IPS-NIHi7 (cell line): ENCODE data around the gene LARGE1.
"Not testable (repeated sequence)": the region's sequence is repeated elsewhere in the genome, so short reads cannot be mapped to it uniquely, and the experiment has no call there.

Source experiments
- DNase-seq: peaks from one replicate; pipeline ENCODE4 v3.0.0; 2012; ENCODE audit warnings: mixed read lengths; ENCODE audit errors: extremely low spot score

Gene LARGE1

DNA sequence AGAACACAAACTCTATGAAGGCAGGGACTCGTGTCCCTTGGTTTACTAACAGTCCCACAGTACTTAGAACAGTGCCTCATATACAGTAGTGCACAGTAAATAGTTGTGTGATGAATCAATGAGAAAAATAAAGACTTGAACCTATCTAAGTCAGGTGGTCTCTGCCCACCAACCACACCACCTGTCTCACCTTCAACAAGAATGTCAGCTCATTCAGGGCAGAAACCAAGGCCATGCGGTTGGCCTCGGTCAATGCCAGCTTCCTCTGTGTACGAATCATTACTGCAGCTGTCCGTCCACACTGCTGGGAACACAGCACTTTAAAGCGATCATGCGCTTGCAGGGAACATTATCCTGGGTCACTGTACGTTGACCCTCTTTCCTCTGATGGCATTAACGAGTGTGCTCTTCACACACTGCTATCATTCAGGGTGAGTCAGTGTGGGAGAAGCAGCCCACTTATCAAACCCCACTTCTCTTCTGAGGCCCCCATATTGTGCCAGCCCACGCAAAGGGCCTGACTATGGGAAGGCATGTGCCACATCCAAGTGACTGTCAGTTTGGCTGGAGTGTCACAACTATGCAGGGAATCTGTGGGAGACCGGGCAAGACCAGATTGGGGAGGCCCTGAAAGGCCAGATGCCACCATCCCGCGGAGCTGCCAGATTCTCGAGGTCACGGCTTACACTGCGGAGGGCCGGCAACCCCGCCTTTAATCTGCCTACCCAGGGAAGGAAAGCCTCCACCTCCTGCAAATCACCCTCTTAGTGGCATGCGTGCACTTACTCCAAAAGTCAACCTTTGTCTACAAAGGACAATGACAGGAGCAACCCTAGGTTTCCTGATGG, 36.1 kb downstream of the LARGE1 start:
- DNase-seq, result no peak

DNA sequence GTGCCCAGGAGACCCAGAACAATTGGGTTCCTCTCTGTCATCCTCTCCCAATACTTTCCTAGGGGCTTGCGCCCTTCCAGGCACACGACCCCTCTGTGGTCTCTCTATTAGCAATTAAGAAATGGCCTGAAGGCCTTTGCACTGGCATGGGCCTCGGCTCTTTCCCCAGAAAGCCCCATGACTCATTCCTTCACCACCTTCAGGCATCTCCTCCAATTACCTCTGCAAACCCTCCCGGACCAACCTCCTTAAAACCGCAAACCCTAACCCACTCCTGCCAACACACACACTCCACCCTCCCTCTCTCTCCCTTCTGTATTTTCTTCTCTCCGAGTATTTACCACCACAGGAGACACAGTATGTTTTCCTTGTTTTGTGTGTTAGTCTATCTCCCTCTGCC, 36.7 kb downstream of the LARGE1 start:
- no peak for DNase-seq

DNA sequence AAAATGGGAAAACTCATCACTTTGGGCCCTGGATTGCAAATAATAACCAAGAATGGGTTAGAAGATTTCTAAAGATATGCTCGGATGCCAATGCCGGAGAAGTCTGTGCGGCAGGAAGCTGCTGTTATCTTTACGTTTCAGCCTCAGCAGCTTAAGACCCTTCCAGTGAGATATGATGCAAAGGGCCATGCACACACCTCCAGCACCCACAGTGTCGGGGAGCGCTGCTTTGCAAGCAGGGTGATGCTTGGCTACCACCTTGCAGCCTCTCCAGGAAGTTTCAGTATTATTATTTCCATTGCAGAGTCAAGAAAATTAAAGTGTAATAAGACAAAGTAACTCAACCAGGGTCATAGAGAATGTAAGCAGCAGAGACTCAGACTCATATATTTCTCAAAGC, 37.3 kb downstream of the LARGE1 start:
- DNase-seq, result no peak

DNA sequence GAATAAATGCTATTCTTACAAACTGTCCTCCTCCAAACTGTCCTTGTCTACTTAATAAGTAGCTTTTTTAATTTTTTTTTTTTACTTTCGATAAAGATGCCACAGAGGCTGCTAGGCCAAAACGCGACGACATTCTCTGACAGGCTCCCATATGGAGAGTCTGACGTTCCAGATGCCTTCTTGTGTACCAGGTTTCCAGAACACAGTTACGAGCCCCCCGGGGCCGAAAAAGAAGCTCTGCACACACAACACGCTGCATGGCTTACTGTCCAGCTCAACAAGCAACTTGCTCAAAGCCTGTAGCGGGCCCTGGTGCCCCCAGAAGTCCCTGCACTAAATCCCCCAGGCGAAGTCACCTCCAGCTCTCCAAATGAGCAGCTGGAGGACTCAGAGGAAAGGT, 39.3 kb downstream of the LARGE1 start:
- DNase-seq, result no peak

DNA sequence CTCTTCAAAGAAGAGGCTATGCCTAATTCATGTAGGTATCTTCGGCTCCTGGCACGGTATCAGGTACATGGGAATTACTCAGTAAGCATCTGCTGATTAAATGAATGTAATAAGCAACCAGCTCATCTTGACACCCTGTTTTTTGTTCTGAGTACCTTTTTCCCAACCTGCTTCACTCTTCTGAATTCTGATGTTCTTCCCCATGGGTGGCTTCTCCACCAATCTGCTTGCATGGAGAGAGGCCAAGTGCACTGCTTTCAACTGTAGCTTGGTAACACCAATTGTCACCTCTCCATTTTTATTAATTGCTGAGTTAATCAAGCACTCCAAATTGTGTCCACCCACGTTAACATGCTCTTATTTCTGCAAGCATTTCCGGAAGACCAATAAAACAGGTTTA, 40.5 kb downstream of the LARGE1 start:
- no peak for DNase-seq

DNA sequence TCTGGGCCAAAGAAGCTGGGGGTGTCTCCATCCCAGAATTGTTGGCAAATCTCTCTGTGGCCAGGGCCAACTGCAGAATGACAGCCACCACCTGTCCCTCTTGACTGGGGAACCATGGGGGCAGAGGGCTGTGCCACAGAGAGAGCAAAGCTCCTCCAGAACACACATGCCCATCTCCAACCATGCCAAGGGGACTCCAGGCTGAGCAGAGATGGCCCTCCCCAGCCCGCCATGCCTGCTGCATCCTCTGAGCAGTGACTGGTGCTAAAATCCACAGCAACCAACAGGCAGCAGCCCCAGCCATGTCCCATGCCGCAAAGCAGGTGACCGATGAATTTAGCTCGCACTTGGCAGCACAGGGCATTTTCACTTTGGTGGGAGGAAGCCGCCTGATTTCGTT, 45.0 kb downstream of the LARGE1 start:
- no peak for DNase-seq

DNA sequence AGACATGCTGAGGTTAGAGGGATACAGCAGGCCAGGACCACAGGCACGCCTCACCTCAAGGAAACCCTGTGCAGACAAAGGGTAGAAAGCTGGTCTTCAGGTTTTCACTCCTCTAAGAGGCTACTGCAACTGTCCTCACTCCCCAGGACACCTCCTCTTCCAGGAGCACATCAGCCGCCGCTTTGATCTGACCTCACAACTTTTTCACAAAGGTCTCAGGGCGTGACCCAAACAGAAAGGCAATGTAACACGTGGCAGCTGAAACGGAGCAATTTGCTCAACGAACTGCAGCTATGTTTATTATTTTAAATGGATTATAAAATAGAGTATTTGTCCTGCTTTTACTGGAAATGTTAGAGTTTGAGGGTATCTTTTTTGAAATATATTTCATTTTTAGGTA, 46.1 kb downstream of the LARGE1 start:
- no peak for DNase-seq

DNA sequence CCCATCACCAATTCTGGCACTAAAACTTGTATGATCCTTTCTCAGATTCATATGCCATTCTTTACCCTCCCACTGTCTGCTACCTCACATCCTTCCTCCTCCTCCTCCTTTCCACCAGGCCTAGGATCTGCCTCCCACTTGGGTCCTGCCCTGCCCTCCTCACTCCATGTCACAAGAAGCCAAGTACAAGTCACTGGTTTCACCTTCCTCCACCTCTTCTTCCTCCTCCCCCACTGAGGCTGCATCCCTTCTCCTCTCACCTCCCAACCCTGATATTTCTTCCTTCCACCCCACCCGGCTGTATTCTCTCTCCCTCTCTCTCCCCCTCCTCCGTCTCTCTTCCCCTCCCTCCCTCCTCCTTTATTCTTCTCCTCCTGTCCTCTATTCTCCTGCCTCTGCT, 46.6 kb downstream of the LARGE1 start:
- no peak for DNase-seq

DNA sequence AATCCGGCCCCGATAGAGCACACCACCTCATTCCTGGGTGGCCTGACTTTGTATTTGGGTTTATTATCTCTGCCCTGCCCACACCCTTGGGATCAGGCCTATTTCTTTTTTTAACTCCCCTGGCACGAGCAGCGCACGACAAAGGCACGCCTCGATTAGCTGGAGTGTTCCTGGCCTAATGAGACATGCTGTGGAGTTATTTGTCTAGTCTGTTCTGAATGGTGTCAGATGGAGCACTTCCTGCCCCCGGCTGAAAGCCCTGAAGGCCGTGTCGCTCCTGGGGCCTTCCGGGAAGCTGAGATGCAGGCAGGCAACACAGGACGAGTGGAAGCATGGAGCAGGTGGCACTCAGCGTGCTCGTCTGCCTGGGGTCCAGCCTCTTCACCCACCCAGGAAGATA, 47.1 kb downstream of the LARGE1 start:
- DNase-seq, result no peak

DNA sequence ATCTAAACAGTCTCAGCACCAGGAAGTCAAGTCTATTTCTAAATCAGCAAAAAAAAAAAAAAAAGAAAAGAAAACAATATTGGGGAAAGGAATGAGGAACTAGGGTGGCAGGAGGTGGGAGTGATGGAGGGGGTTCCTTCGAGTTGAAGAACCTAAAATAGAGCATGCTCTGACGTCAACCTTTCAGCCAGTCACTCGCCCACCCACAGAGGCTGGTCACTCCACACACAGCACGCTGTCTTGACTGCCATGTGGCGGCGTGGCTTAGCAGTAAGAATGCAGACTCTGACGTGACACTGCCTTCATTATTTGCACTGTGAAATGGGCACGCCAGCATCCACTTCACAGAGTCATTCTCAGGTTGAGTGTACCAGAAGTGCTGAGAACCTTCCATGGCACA, 48.3 kb downstream of the LARGE1 start:
- no peak for DNase-seq

DNA sequence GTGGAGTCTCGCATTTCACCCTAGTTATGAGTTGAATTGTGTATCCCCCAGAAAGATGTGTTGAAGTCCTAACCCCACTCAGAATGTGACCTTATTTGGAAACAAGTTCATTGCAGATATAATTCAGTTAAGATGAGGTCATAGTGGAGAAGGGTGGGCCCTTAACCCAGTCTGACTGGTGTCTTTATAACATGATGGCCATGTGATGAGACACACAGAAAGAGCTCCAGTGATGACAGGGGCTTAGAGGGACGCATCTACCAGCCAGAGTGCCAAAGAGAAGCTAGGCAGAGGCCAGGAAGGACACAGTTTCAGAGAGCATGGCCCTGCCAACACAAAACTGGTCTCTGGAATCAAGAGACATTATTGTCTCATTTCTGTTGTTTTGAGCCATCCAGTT, 50.3 kb downstream of the LARGE1 start:
- no peak for DNase-seq

DNA sequence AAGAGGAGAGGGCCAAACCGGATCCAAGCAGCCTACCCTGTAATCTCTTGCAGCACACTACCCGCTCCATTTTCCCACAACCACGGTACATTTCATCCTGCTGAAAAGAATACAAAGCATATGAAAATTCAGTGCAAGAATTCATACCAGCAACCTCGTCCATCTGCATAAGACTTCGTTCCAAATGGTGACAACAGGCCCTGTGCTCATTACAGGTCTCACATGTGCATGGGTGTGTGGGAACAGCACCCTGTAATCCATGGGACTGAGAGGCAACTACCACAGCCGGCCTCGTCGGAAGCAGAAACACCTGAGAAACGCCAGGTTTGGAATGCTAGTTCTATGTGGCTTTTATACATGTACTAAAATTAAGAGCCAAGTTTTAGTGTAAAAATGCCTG, 52.3 kb downstream of the LARGE1 start:
- no peak for DNase-seq

DNA sequence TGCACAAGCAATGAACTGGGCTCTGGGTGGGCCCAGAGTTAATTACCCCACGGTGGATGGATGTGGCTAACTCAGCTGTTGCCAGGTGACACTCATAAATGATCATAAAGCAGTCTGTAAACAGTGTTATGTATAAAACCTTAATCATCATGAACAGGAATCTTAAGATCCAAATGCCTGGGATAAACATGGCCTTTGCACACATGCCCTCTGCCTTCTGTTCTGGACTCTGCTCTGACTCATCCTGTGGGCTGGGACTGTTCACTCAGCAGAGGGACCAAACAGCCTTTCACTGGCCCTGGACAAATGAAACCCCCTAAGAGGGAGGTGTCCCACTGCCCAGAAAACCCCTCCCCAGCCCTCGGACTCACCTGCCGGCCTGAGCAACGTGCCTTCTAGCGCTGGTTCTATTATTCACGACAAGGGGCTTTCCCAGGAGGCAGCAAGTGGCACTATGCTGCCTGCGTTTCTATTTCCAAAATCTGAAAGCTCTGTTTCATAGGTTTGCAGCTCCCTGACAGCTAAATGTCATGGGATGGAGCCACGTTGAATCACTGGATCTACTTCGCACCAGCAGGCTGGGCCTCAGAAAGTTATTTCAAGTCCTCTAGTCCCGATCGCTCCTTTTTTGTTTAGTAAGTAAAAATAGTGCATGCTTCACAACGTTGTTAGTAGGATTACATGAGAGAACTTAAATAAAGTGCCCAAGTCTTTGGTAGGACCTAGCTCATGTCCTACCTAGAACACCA, 53.0 kb downstream of the LARGE1 start:
- no peak for DNase-seq

DNA sequence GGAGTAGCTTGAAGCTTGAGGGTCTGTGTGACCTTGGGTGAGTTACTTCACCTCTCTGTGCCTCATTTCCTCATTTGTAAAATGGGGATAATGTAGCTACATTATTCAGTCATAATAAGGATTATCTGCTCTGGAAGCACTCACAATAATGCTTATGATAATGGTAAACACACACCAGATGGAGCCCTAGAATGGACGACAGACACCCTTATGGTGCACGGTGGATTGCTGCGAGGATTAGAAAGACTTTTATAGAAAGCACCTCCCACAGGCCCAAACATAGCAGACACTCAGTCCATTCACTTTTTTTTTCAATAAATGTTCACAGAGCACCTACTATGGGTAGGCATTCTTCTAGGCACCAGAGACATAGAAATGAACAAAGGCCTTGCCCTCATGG, 53.8 kb downstream of the LARGE1 start:
- DNase-seq, result no peak

DNA sequence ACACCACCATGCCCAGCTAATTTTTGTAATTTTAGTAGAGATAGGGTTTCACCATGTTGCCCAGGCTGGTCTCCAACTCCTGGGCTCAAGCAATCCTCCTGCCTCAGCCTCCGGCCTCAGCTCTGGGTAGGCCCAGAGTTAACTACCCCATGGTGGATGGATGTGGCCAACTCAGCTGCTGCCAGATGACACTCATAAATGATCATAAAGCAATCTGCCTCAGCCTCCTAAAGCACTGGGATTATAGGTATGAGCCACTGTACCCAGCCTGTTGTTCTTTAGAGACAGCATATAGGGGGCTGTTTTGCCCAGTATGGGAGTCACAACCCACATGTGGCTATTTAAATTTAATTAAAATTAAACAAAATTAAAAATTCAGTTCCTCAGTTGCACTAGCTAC, 54.3 kb downstream of the LARGE1 start:
- DNase-seq, result no peak

DNA sequence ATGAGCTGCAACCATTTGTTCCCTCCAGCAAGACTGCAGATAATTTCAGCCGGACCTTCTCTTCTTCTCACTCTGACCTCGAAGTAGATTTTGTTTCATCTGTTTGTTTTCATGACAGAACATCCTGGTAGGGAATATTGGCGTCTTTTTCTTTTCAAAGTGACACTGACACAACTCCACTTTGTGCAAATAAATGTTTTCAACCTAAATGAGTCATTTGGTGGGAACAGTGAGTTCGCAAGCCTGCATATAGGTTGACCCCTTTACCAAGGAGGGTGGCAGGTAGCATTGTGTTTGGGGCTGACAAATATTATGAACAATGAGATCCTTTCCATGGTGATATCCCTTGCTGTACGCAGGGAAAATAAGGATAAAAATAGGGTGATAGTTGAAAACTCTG, 55.0 kb downstream of the LARGE1 start:
- DNase-seq, result no peak

DNA sequence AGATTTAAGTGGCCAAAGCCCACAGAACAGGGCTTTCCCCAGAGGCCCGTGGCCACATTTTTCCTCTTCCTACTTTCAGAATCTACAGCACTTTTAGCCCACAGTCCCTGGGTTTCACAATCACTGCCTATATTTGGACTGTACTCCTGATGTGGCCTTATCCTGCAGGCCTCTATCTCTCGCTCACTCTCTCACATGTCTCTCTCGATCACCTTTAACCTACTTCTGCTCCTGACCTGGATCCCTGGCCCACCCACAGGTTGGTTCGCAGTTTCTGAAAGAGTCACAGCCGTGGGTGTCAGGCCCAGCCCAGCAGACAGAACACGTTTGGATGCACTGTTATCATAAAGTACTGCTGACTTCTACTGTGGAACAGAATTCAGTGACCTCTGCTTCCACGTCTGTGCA, 55.5 kb downstream of the LARGE1 start:
- no peak for DNase-seq

DNA sequence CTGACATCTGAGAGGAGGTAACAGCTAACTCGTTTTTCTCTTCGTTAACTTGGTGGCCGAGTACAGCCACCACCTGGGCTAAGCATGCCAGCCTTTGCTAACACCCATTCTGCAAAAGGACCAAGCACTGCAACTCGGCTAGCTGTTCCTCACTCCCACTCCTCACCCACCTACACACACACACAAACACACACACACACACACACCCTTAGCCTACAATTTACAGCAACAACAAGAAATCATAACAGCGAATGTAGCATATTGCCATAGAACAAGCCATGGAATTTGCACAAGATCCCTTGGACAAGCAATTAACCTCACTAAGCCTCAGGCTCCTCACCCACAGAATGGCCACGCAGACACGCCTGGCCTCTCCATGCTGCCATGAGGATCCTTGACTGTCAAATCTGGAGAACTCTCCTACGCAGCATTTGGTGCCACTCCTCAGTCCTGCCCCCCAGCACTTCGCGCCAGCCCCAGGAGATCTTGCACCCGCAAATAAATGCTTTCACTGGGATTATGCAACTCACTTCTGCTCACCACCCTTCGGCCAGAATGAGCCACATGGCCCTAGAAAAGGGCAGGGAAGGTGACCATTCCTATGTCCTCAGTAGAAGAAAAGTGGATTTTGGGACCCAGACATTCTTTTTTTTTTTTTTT, 58.9 kb downstream of the LARGE1 start:
- no peak for DNase-seq

DNA sequence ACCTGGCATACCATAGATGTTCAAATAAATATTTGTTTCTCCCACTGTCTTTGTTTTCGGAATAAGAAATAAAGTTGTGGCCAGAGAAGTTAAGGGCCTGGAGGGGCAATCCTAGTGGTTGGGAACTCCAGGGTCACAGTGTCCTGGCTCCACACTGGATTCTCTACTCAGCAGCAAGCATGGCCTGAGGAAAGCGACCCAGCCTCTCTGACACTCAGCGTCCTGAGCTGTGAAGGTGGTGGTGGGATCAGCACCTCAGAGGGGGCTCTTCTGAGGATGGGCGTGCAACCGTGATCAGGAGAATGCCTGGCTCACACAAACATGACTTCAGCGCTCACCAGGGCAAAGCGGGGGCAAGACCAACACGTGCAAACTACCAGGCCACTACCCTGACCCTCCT, 59.9 kb downstream of the LARGE1 start:
- no peak for DNase-seq

DNA sequence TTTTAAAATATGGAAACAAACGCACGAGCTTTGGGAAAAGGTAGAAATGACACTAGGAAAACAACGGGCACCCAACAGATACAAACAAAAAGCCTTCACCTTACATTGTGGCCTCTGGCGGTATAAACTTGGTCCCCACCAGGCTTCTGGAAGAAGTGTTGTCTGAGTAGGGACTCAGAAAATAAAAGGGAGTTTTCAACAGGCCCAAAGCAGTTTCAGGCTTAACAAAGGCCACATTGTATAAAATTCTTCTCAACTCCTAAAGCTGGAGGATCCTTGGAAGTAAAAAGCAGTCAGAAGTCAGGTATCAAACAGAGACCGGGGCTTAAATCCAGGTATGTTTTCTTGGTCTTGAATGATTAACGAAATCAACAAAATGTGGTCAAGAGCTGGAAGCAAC, 61.0 kb downstream of the LARGE1 start:
- DNase-seq, result no peak

DNA sequence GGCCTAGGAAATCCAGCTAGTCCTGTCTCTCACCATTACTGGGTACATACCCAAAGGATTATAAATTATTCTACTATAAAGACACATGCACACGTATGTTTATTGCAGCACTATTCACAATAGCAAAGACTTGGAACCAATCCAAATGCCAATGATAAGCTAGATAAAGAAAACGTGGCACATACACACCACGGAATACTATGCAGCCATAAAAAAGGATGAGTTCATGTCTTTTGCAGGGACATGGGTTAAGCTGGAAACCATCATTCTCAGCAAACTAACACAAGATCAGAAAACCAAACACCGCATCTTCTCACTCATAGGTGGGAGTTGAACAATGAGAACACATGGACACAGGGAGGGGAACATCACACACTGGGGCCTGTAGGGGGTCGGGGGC, 61.6 kb downstream of the LARGE1 start:
- not testable (repeated sequence) for DNase-seq

DNA sequence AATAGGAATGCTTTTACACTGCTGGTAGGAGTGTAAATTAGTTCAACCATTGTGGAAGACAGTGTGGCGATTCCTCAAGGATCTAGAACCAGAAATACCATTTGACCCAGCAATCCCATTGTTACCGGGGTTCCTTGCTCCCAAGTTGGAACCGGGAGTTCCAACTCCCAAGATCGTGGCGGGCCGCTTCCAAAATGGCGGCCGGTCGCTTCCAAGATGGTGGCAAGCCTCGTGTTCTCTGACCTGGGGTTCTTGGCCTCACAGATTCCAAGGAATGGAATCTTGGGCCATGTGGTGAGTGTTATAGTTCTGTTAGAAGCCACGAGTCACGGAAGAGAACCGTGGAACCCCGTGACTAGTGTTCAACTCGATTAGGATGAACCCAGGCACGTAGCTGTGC, 62.5 kb downstream of the LARGE1 start:
- DNase-seq, result not testable (repeated sequence)

DNA sequence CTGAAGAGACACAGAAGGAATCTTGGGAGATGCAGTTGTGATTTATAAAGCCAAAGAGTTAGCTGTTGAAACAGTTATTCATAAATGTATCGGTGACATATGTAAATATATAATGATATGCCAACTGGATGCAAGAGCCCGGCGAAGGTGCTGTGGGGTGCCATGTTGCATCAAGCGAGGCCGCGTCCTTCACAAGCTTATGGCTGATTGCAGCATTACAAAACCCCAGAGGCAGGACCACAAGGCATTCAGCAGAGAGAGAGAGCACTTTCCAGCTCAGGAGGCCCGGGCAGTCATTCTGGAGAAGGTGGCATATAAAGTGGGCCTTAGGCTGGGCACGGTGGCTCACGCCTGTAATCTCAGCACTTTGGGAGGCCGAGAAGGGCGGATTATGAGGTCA, 65.6 kb downstream of the LARGE1 start:
- no peak for DNase-seq
